ENCODE measurements around the gene NR4A2. TPM values are rescaled to one million over a fixed set of nuclear protein-coding genes. Genes with fewer than 3 reads are reported as not detected.

The NR4A2 gene
- total and polyA plus RNA-seq, 2 donors (not counting 3 experiments of a cell fraction or from before 2014, with no cell fraction given), result 1.0 to 1.9 TPM

GRCh38 chr2:156349161-156349560 lies 16.6 kb upstream of the NR4A2 start:
- Histone ChIP-seq H3K27me3 (ENCODE audit: control insufficient read depth in 2 of 2, insufficient read depth in 2 of 2, low read length in 2 of 2) (no peaks in the 10 kb centered on the region), H3K9ac (replicated peaks; ENCODE audit: extremely low read depth, insufficient read depth, low read length) (no peak overlapping the region), H3K9me1 (replicated peaks; ENCODE audit: control insufficient read depth, extremely low read depth, insufficient read depth, low read length) (no peaks in the 10 kb centered on the region), H3K4me2 (ENCODE audit: insufficient read depth, low read length) (no peak overlapping the region), H3K4me1 (ENCODE audit: control insufficient read depth, extremely low read depth, insufficient read depth, low read length) (no peaks in the 10 kb centered on the region), H3K36me3 (ENCODE audit: control insufficient read depth in 2 of 2, extremely low read depth in 1 of 2, insufficient read depth in 2 of 2, low read length in 2 of 2) (no peaks in the 10 kb centered on the region), H2AFZ (ENCODE audit: low read depth, low read length) (no peak overlapping the region), H3K27ac (ENCODE audit: insufficient read depth, low read depth, low read length) (no peak overlapping the region), H3K9me3 (replicated peaks; ENCODE audit: control insufficient read depth, insufficient read depth, low read length) (no peaks in the 10 kb centered on the region), H3K4me3 (replicated peaks in 1 of 3; ENCODE audit: insufficient read depth in 1 of 3, low read depth in 1 of 3, low read length in 3 of 3) (no peak overlapping the region), H4K20me1 (replicated peaks; ENCODE audit: control insufficient read depth, extremely low read depth, insufficient read depth, low read length) (no peaks in the 10 kb centered on the region), H3K79me2 (ENCODE audit: control insufficient read depth, insufficient read depth, low read length) (no peaks in the 10 kb centered on the region)
- TF ChIP-seq MYC (IDR thresholded peaks at IDR 0.05; ENCODE audit: low read depth, low read length) (no peak), POLR2AphosphoS5 (IDR thresholded peaks at IDR 0.05; ENCODE audit: insufficient read depth, low read depth, low read length) (no peak), FOS (IDR thresholded peaks at IDR 0.05; ENCODE audit: borderline replicate concordance, insufficient read depth, low read length) (no peak), CTCF (IDR thresholded peaks at IDR 0.05; ENCODE audit: extremely low read depth in 1 of 2, insufficient read depth in 1 of 2, low read depth in 1 of 2, low read length in 2 of 2) (no peak), POLR2A (IDR thresholded peaks at IDR 0.05; ENCODE audit: low read depth, low read length) (no peak), GATA2 (IDR thresholded peaks at IDR 0.05; ENCODE audit: insufficient read depth, insufficient read length, low read depth, low read length) (no peak), EZH2 (IDR thresholded peaks at IDR 0.05; ENCODE audit: borderline replicate concordance, low read depth, low read length, severe bottlenecking) (no peak), JUN (IDR thresholded peaks at IDR 0.05; ENCODE audit: borderline replicate concordance, insufficient read depth, insufficient read length, low read depth) (no peak), MAX (IDR thresholded peaks at IDR 0.05; ENCODE audit: insufficient read depth, insufficient read length) (no peak)
- POLR2A ChIA-PET, result no interaction called here
- DNase-seq (ENCODE audit: low read depth, low spot score) (no peak), FAIRE-seq (no peak)
- dilution Hi-C loops (cut with MboI; ENCODE audit: extremely low pct_ligation_motif_present, low sequenced_read_pairs), result no loop called here
- intact Hi-C loops (cut with micrococcal nuclease), result no loop called here
- CTCF ChIA-PET, result interaction anchor here (1.6 to 2.1 kb wide), 2 partner anchors 14 to 845 kb away, joined by 4 to 13 read pairs; no protein-coding TSS in a partner anchor
- no TSS peak for BruUV-seq (replicated peaks)

Data from endothelial cell of umbilical vein (primary cell).